ENCODE measurements around the gene PIAS4. TPM values are rescaled to one million over a fixed set of nuclear protein-coding genes. Genes with fewer than 3 reads are reported as not detected.

Gene PIAS4
- total and polyA plus RNA-seq, 9 of the 15 experiments (the other 6 are each of a cell fraction or from before 2014, with no cell fraction given), result 0.27 to 34.9 (median 14.4) TPM

- TF ChIP-seq GABPB1 (CRISPR knock-in tag; IDR thresholded peaks at IDR 0.05) (peak; percentile 66; the same call in 1 of the 2 replicates), BCOR (IDR thresholded peaks at IDR 0.05) (peak; percentile 97), PTTG1 (tag; IDR thresholded peaks at IDR 0.05; ENCODE audit: low read depth) (no peak), ZKSCAN1 (IDR thresholded peaks at IDR 0.05; ENCODE audit: low read depth, low read length) (0 out of 2 replicates have a peak, but pooled peaks have one; percentile 51), ARID1B (IDR thresholded peaks at IDR 0.05) (peak; percentile 77), TEAD4 (IDR thresholded peaks at IDR 0.05; ENCODE audit: low read length) (peak; percentile 35), TEAD4 (CRISPR knock-in tag; IDR thresholded peaks at IDR 0.05; ENCODE audit: borderline replicate concordance) (no peak), CBX1 (IDR thresholded peaks at IDR 0.05; ENCODE audit: low read depth) (peak; percentile 98), NRF1 (conservative IDR thresholded peaks at IDR 0.05 in 1 of 2, IDR thresholded peaks at IDR 0.05 in 1 of 2) (no peak)
- TF ChIP-seq, protein P1, sequence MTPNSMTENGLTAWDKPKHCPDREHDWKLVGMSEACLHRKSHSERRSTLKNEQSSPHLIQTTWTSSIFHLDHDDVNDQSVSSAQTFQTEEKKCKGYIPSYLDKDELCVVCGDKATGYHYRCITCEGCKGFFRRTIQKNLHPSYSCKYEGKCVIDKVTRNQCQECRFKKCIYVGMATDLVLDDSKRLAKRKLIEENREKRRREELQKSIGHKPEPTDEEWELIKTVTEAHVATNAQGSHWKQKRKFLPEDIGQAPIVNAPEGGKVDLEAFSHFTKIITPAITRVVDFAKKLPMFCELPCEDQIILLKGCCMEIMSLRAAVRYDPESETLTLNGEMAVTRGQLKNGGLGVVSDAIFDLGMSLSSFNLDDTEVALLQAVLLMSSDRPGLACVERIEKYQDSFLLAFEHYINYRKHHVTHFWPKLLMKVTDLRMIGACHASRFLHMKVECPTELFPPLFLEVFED (CRISPR knock-in tag; conservative IDR thresholded peaks at IDR 0.05), result no peak
- TF ChIP-seq, protein P2, sequence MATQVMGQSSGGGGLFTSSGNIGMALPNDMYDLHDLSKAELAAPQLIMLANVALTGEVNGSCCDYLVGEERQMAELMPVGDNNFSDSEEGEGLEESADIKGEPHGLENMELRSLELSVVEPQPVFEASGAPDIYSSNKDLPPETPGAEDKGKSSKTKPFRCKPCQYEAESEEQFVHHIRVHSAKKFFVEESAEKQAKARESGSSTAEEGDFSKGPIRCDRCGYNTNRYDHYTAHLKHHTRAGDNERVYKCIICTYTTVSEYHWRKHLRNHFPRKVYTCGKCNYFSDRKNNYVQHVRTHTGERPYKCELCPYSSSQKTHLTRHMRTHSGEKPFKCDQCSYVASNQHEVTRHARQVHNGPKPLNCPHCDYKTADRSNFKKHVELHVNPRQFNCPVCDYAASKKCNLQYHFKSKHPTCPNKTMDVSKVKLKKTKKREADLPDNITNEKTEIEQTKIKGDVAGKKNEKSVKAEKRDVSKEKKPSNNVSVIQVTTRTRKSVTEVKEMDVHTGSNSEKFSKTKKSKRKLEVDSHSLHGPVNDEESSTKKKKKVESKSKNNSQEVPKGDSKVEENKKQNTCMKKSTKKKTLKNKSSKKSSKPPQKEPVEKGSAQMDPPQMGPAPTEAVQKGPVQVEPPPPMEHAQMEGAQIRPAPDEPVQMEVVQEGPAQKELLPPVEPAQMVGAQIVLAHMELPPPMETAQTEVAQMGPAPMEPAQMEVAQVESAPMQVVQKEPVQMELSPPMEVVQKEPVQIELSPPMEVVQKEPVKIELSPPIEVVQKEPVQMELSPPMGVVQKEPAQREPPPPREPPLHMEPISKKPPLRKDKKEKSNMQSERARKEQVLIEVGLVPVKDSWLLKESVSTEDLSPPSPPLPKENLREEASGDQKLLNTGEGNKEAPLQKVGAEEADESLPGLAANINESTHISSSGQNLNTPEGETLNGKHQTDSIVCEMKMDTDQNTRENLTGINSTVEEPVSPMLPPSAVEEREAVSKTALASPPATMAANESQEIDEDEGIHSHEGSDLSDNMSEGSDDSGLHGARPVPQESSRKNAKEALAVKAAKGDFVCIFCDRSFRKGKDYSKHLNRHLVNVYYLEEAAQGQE (IDR thresholded peaks at IDR 0.05; ENCODE audit: borderline replicate concordance), result no peak
- TF ChIP-seq, protein P2 (CRISPR knock-in tag; IDR thresholded peaks at IDR 0.05; ENCODE audit: low read depth), result 0 out of 2 replicates have a peak, but pooled peaks have one; percentile 17
- TF ChIP-seq, protein P3, sequence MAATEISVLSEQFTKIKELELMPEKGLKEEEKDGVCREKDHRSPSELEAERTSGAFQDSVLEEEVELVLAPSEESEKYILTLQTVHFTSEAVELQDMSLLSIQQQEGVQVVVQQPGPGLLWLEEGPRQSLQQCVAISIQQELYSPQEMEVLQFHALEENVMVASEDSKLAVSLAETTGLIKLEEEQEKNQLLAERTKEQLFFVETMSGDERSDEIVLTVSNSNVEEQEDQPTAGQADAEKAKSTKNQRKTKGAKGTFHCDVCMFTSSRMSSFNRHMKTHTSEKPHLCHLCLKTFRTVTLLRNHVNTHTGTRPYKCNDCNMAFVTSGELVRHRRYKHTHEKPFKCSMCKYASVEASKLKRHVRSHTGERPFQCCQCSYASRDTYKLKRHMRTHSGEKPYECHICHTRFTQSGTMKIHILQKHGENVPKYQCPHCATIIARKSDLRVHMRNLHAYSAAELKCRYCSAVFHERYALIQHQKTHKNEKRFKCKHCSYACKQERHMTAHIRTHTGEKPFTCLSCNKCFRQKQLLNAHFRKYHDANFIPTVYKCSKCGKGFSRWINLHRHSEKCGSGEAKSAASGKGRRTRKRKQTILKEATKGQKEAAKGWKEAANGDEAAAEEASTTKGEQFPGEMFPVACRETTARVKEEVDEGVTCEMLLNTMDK (IDR thresholded peaks at IDR 0.05; ENCODE audit: borderline replicate concordance, insufficient read depth, low read depth, low read length, poor library complexity, severe bottlenecking), result peak; percentile 75
- TF ChIP-seq, protein P4, sequence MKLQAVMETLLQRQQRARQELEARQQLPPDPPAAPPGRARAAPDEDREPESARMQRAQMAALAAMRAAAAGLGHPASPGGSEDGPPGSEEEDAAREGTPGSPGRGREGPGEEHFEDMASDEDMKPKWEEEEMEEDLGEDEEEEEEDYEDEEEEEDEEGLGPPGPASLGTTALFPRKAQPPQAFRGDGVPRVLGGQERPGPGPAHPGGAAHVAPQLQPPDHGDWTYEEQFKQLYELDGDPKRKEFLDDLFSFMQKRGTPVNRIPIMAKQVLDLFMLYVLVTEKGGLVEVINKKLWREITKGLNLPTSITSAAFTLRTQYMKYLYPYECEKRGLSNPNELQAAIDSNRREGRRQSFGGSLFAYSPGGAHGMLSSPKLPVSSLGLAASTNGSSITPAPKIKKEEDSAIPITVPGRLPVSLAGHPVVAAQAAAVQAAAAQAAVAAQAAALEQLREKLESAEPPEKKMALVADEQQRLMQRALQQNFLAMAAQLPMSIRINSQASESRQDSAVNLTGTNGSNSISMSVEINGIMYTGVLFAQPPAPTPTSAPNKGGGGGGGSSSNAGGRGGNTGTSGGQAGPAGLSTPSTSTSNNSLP (IDR thresholded peaks at IDR 0.05; ENCODE audit: borderline replicate concordance, low read depth, low read length), result no peak
Measured at GRCh38 chr19:4057931-4058692, 50.6 kb downstream of the PIAS4 start (continued).
